Panc1 (cell line): ENCODE results near the gene DLGAP4.

Experiments used
- POLR2AphosphoS5 ChIP-seq: IDR thresholded peaks from 2 replicates; pipeline ENCODE4 v1.6.1; 2012; ENCODE audit warnings: mild to moderate bottlenecking, low read depth, low read length, moderate library complexity
- TF ChIP-seq, protein P1 (sequence below): fragments of 450-650 bp; IDR thresholded peaks from 2 replicates; pipeline ENCODE4 v1.5.1; 2017; ENCODE audit warnings: mild to moderate bottlenecking
- TF ChIP-seq, protein P2 (sequence below), 2 experiments: IDR thresholded peaks; 2 replicates each; pipeline ENCODE4 v1.6.1; 2011 to 2012; ENCODE audit warnings: low read depth in 2 of 2, control low read depth in 1 of 2, low read length in 1 of 2, mild to moderate bottlenecking in 1 of 2, moderate library complexity in 1 of 2; ENCODE audit not compliant: insufficient read depth in 1 of 2

DNA sequence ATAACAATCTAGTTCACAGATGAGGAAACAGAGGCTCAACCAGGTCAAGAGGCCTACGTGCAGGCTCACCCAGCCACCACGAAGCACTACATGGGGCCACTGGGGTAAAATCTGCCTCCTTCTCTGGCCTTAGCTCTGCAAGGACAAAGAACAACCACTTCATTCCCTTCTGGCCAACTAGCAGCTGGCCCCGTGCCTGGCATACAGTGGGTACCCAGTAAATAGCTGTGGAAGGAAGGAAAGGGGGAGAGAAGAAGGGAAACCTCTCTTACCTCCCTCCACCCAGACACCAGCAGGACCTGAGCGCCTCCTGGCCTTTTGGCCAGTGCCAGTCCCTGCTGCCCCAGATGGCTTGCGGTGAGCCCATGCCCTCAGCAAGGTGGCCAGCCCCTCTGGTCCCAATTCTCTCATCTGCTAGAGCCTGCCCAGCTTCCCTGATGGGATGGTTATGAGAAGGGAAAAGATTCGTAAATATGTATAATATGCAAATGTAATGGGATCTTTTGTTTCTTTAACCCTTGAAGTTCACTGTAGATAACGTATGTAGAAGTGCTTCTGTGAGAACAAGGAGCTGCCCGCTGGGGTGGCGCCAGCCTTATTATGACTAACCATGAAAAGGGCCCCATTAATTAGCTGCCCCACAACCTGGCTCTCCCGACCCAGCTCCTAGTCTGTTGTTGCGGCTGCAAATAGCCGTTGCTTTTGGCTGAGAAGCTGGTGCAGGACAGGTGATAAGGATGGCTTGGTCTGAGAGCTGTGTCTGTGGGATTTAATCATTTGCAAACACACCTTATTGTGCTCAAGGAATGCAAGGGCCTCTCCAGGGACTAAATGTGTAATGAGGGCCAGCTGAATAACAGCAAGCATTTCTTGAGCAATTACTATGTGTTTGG lies 62.0 kb downstream of the DLGAP4 start:
- TF ChIP-seq, protein P1, sequence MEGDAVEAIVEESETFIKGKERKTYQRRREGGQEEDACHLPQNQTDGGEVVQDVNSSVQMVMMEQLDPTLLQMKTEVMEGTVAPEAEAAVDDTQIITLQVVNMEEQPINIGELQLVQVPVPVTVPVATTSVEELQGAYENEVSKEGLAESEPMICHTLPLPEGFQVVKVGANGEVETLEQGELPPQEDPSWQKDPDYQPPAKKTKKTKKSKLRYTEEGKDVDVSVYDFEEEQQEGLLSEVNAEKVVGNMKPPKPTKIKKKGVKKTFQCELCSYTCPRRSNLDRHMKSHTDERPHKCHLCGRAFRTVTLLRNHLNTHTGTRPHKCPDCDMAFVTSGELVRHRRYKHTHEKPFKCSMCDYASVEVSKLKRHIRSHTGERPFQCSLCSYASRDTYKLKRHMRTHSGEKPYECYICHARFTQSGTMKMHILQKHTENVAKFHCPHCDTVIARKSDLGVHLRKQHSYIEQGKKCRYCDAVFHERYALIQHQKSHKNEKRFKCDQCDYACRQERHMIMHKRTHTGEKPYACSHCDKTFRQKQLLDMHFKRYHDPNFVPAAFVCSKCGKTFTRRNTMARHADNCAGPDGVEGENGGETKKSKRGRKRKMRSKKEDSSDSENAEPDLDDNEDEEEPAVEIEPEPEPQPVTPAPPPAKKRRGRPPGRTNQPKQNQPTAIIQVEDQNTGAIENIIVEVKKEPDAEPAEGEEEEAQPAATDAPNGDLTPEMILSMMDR = no peak
- TF ChIP-seq POLR2AphosphoS5 = no peak
- TF ChIP-seq, protein P2, sequence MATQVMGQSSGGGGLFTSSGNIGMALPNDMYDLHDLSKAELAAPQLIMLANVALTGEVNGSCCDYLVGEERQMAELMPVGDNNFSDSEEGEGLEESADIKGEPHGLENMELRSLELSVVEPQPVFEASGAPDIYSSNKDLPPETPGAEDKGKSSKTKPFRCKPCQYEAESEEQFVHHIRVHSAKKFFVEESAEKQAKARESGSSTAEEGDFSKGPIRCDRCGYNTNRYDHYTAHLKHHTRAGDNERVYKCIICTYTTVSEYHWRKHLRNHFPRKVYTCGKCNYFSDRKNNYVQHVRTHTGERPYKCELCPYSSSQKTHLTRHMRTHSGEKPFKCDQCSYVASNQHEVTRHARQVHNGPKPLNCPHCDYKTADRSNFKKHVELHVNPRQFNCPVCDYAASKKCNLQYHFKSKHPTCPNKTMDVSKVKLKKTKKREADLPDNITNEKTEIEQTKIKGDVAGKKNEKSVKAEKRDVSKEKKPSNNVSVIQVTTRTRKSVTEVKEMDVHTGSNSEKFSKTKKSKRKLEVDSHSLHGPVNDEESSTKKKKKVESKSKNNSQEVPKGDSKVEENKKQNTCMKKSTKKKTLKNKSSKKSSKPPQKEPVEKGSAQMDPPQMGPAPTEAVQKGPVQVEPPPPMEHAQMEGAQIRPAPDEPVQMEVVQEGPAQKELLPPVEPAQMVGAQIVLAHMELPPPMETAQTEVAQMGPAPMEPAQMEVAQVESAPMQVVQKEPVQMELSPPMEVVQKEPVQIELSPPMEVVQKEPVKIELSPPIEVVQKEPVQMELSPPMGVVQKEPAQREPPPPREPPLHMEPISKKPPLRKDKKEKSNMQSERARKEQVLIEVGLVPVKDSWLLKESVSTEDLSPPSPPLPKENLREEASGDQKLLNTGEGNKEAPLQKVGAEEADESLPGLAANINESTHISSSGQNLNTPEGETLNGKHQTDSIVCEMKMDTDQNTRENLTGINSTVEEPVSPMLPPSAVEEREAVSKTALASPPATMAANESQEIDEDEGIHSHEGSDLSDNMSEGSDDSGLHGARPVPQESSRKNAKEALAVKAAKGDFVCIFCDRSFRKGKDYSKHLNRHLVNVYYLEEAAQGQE (IDR thresholded peaks at IDR 0.05; ENCODE audit: insufficient read depth in 1 of 2, low read depth in 2 of 2, low read length in 1 of 2) = no peak
